Endothelial cell of umbilical vein (primary cell): ENCODE data around the gene SLCO3A1.

Source experiments
- CTCF ChIP-seq, 2 donors: IDR thresholded peaks; 1 replicate in 1 of 2; 2 replicates in 1 of 2; pipeline ENCODE4 v1.5.1; 2011; ENCODE audit warnings: low read length in 2 of 2, mild to moderate bottlenecking in 2 of 2, moderate library complexity in 2 of 2, control low read depth in 1 of 2, inconsistent platforms in 1 of 2, low read depth in 1 of 2; ENCODE audit not compliant: insufficient read depth in 1 of 2; ENCODE audit errors: extremely low read depth in 1 of 2
- JUN ChIP-seq: IDR thresholded peaks from 2 replicates; pipeline ENCODE4 v1.6.1; 2011; ENCODE audit warnings: borderline replicate concordance, low read depth; ENCODE audit not compliant: insufficient read length, insufficient read depth
- POLR2A ChIP-seq: IDR thresholded peaks from 2 replicates; pipeline ENCODE4 v1.6.1; 2012; ENCODE audit warnings: low read depth, mild to moderate bottlenecking, control low read depth, low read length

GRCh38 chr15:92146511-92147150, 293.1 kb downstream of the SLCO3A1 start:
- TF ChIP-seq CTCF (IDR thresholded peaks at IDR 0.05; ENCODE audit: extremely low read depth in 1 of 2, insufficient read depth in 1 of 2, low read depth in 1 of 2, low read length in 2 of 2): no peak
- no peak for TF ChIP-seq JUN
- no peak for TF ChIP-seq POLR2A
